Neural progenitor cell (in vitro differentiated cells): ENCODE data around the gene HOXD4. TPM values are rescaled to one million over a fixed set of nuclear protein-coding genes. Genes with fewer than 3 reads are reported as not detected.

Experiments
- DNase-seq: peaks from one replicate; pipeline ENCODE4 v3.0.0-alpha.2; 2016; ENCODE audit warnings: low spot score
- H2AFZ ChIP-seq: fragments of 200-600 bp; sonication (generic); replicated peaks from 2 replicates; pipeline ENCODE4 v1.6.1; 2016; ENCODE audit warnings: antibody characterized with exemption
- H3F3A ChIP-seq: fragments of 200-600 bp; sonication (generic); 2 replicates; pipeline ENCODE4 v1.6.1; 2016; ENCODE audit warnings: antibody characterized with exemption, low read depth
- H3K27ac ChIP-seq: fragments of 200-600 bp; sonication (generic); 2 replicates; pipeline ENCODE4 v1.5.1; 2016; ENCODE audit warnings: mild to moderate bottlenecking
- H3K27me3 ChIP-seq: fragments of 200-600 bp; sonication (generic); 2 replicates; pipeline ENCODE4 v1.6.1; 2016; ENCODE audit warnings: mild to moderate bottlenecking, moderate library complexity
- H3K36me3 ChIP-seq: fragments of 200-600 bp; sonication (generic); 2 replicates; pipeline ENCODE4 v1.5.1; 2016
- H3K4me1 ChIP-seq: fragments of 200-600 bp; sonication (generic); 2 replicates; pipeline ENCODE4 v1.6.1; 2016; ENCODE audit warnings: mixed run types
- H3K4me2 ChIP-seq: fragments of 200-600 bp; sonication (generic); 2 replicates; pipeline ENCODE4 v1.6.1; 2016
- H3K4me3 ChIP-seq: fragments of 200-600 bp; sonication (generic); 2 replicates; pipeline ENCODE4 v1.5.1; 2016
- H3K79me2 ChIP-seq: fragments of 200-600 bp; sonication (generic); 2 replicates; pipeline ENCODE4 v1.6.1; 2016; ENCODE audit warnings: low read depth
- H3K9ac ChIP-seq: fragments of 200-600 bp; sonication (generic); 2 replicates; pipeline ENCODE4 v1.6.1; 2016
- H3K9me3 ChIP-seq: fragments of 200-600 bp; sonication (generic); 2 replicates; pipeline ENCODE4 v1.5.1; 2016; ENCODE audit warnings: low read depth
- H4K20me1 ChIP-seq: fragments of 200-600 bp; sonication (generic); 2 replicates; pipeline ENCODE4 v1.6.1; 2016; ENCODE audit warnings: low read depth
- H3K27ac Mint-ChIP-seq: 3 replicates; pipeline ENCODE4 v1.8.0; 2021; ENCODE audit warnings: mixed read lengths
- H3K27me3 Mint-ChIP-seq: 2 replicates; pipeline ENCODE4 v1.8.0; 2022; ENCODE audit warnings: low read depth, mild to moderate bottlenecking, inconsistent platforms, moderate library complexity, mixed read lengths; ENCODE audit not compliant: insufficient read depth
- H3K36me3 Mint-ChIP-seq: 3 replicates; pipeline ENCODE4 v1.8.0; 2021; ENCODE audit warnings: mixed read lengths
- H3K4me1 Mint-ChIP-seq: 3 replicates; pipeline ENCODE4 v1.8.0; 2021; ENCODE audit warnings: mixed read lengths
- H3K4me3 Mint-ChIP-seq: 3 replicates; pipeline ENCODE4 v1.8.0; 2021; ENCODE audit warnings: mild to moderate bottlenecking, moderate library complexity, mixed read lengths
- H3K9me3 Mint-ChIP-seq: 3 replicates; pipeline ENCODE4 v1.8.0; 2020; ENCODE audit warnings: mixed read lengths
- EZH2 ChIP-seq: fragments of 200-600 bp; sonication (generic); IDR thresholded peaks from 2 replicates; pipeline ENCODE4 v1.6.1; 2017; ENCODE audit warnings: antibody characterized with exemption, mild to moderate bottlenecking, moderate library complexity
- EZH2phosphoT487 ChIP-seq: fragments of 200-600 bp; sonication (generic); IDR thresholded peaks from 2 replicates; pipeline ENCODE4 v1.6.1; 2017; ENCODE audit warnings: antibody characterized with exemption
- total RNA-seq: library from RNA; depleted of rRNA; stranded (reverse); fragments of >200 nt; gene quantifications from 2 replicates; pipeline ENCODE4 v1.2.3, GENCODE V29; 2015; ENCODE audit warnings: low replicate concordance
- TF ChIP-seq, protein P1 (sequence below): fragments of 200-600 bp; sonication (generic); IDR thresholded peaks from 2 replicates; pipeline ENCODE4 v1.5.1; 2017; ENCODE audit warnings: antibody characterized with exemption, mild to moderate bottlenecking

The HOXD4 gene
- total RNA-seq, 1 donor from 2014 or later, result not detected

DNA sequence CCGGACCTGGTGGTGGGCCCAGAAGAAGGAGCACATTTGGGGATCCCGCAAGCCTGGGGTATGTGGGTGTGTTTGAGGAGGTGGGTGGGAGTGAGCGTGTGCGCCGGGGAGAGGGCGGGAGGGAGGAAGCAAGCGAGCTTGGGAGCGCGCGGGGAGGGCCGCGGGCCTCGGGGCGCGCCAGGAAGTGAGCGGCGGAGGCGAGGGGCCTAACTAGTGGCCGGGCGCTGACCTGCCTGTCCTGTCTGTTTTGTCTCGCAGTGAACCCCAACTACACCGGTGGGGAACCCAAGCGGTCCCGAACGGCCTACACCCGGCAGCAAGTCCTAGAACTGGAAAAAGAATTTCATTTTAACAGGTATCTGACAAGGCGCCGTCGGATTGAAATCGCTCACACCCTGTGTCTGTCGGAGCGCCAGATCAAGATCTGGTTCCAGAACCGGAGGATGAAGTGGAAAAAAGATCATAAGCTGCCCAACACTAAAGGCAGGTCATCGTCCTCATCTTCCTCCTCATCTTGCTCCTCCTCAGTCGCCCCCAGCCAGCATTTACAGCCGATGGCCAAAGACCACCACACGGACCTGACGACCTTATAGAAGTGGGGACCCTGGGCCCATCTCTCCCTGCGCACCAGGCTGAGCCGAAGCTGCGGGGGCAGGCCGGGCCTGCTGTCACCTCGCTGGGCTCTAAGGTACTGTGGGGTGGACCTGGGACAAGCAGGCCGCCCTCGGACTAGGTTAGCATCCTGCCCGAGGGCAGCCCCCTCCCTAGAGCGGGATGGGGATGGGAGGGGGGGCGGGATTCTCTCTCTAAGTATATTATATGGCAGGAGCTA, 1.2 kb downstream of the HOXD4 start:
- TF ChIP-seq EZH2 (peak; percentile 74), EZH2phosphoT487 (peak; percentile 84)
- TF ChIP-seq, protein P1, sequence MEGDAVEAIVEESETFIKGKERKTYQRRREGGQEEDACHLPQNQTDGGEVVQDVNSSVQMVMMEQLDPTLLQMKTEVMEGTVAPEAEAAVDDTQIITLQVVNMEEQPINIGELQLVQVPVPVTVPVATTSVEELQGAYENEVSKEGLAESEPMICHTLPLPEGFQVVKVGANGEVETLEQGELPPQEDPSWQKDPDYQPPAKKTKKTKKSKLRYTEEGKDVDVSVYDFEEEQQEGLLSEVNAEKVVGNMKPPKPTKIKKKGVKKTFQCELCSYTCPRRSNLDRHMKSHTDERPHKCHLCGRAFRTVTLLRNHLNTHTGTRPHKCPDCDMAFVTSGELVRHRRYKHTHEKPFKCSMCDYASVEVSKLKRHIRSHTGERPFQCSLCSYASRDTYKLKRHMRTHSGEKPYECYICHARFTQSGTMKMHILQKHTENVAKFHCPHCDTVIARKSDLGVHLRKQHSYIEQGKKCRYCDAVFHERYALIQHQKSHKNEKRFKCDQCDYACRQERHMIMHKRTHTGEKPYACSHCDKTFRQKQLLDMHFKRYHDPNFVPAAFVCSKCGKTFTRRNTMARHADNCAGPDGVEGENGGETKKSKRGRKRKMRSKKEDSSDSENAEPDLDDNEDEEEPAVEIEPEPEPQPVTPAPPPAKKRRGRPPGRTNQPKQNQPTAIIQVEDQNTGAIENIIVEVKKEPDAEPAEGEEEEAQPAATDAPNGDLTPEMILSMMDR, result no peak
- H3K4me3 ChIP-seq, result no peak overlapping the region
- peaks cover 2% of the 10 kb centered on the region for H3K4me1 Mint-ChIP-seq
- no peaks in the 10 kb centered on the region for H3K36me3 ChIP-seq
- no peak overlapping the region for H2AFZ ChIP-seq
- H3K4me1 ChIP-seq, result no peaks in the 10 kb centered on the region
- H3K9me3 ChIP-seq, result no peaks in the 10 kb centered on the region
- H3K79me2 ChIP-seq, result no peaks in the 10 kb centered on the region
- H3K4me2 ChIP-seq, result no peak overlapping the region
- no peaks in the 10 kb centered on the region for H3F3A ChIP-seq
- DNase-seq, result no peak
- peaks cover 96% of the 10 kb centered on the region for H4K20me1 ChIP-seq
- H3K4me3 Mint-ChIP-seq, result no peak overlapping the region
- no peak overlapping the region for H3K27ac Mint-ChIP-seq
- peaks cover 100% of the 10 kb centered on the region for H3K27me3 ChIP-seq
- H3K27me3 Mint-ChIP-seq, result peaks cover 94% of the 10 kb centered on the region
- no peak overlapping the region for H3K27ac ChIP-seq
- H3K9me3 Mint-ChIP-seq, result peaks cover 7% of the 10 kb centered on the region
- H3K9ac ChIP-seq, result no peak overlapping the region
- no peaks in the 10 kb centered on the region for H3K36me3 Mint-ChIP-seq

- Histone ChIP-seq H3K4me2 (no peak overlapping the region), H3K9me3 (no peaks in the 10 kb centered on the region), H3K79me2 (no peaks in the 10 kb centered on the region), H3K27ac (no peak overlapping the region), H2AFZ (no peak overlapping the region), H3K4me3 (no peak overlapping the region), H3K9ac (no peak overlapping the region), H3F3A (no peaks in the 10 kb centered on the region), H3K27me3 (peaks cover 100% of the 10 kb centered on the region), H3K4me1 (no peaks in the 10 kb centered on the region), H3K36me3 (no peaks in the 10 kb centered on the region), H4K20me1 (peaks cover 96% of the 10 kb centered on the region)
- Mint-ChIP-seq H3K27me3 (peaks cover 92% of the 10 kb centered on the region), H3K36me3 (no peaks in the 10 kb centered on the region), H3K9me3 (peaks cover 7% of the 10 kb centered on the region), H3K4me3 (no peak overlapping the region), H3K4me1 (peaks cover 9% of the 10 kb centered on the region), H3K27ac (no peak overlapping the region)
- DNase-seq, result peak; percentile 36
- TF ChIP-seq, protein P1, result no peak
- TF ChIP-seq EZH2phosphoT487 (no peak), EZH2 (no peak)
Observed at GRCh38 chr2:176154576-176155252, 3.4 kb downstream of the HOXD4 start.

DNA sequence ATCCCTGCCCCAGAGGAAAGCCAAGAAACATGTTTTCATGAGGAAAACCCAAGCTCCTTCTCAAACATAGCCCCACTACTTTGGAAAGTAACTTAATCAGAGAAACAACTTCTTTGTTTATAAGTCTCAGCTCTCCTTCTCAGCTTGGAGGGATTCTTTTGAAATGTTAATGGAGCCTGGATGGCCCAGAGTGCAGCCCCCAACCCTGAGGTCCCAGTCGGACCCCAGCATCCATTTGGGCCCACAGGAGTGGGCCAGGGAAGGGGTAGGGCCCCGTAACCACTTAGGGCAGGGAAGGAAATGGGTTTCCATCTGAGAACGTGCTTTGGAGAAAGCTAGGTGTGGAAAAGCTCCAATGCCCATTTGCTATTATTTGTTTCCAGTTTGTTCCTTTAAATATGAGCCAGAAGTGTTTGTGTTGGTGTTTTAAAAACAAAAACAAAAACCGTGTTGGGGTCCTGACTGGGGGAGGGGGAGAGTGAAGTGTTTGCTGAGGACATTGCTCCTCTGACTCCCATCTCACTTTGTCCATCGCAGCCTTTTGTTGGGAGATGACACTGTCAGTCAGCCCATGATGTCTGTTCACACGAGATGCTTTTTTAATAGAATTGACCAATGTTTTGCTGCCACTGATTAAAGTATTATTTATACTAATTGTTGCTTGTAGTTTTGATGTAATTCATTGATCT, 4.2 kb downstream of the HOXD4 start:
- H3K27me3 Mint-ChIP-seq, result peaks cover 92% of the 10 kb centered on the region
- no peak for TF ChIP-seq EZH2phosphoT487
- TF ChIP-seq EZH2, result no peak
- TF ChIP-seq, protein P1, result no peak
- H3K27ac Mint-ChIP-seq, result no peak overlapping the region
- Histone ChIP-seq H3K4me1 (no peaks in the 10 kb centered on the region), H3K9ac (no peak overlapping the region), H3K79me2 (no peaks in the 10 kb centered on the region), H3F3A (no peaks in the 10 kb centered on the region), H3K9me3 (no peaks in the 10 kb centered on the region), H3K27ac (no peak overlapping the region), H4K20me1 (peaks cover 96% of the 10 kb centered on the region), H3K27me3 (peaks cover 100% of the 10 kb centered on the region), H2AFZ (no peak overlapping the region), H3K36me3 (no peaks in the 10 kb centered on the region), H3K4me2 (no peak overlapping the region), H3K4me3 (no peak overlapping the region)
- H3K36me3 Mint-ChIP-seq, result no peaks in the 10 kb centered on the region
- no peak for DNase-seq
- peaks cover 7% of the 10 kb centered on the region for H3K9me3 Mint-ChIP-seq
- peaks cover 9% of the 10 kb centered on the region for H3K4me1 Mint-ChIP-seq
- H3K4me3 Mint-ChIP-seq, result no peak overlapping the region
